Tibial nerve (tissue), 4 donors: ENCODE data around the gene SPATA9.

Experiments
- CTCF ChIP-seq, 5 experiments: fragments of 200-600 bp in 3 of 5; fragments of 450-650 bp in 2 of 5; sonication (generic) in 3 of 5; IDR thresholded peaks; one replicate each; pipeline ENCODE4 v1.5.1; 2016 to 2019; ENCODE audit warnings: antibody characterized with exemption in 5 of 5, mild to moderate bottlenecking in 3 of 5, moderate library complexity in 2 of 5
- EP300 ChIP-seq, 2 donors: sonication (generic); formaldehyde crosslinking; IDR thresholded peaks; one replicate each; pipeline ENCODE4 v1.6.1; 2017; ENCODE audit warnings: antibody characterized with exemption in 2 of 2, mild to moderate bottlenecking in 1 of 2

GRCh38 chr5:95712347-95712958 lies 29.7 kb upstream of the SPATA9 start:
- no peak for TF ChIP-seq CTCF (IDR thresholded peaks at IDR 0.05)
- no peak for TF ChIP-seq EP300 (IDR thresholded peaks at IDR 0.05)
